ENCODE data around the gene RASD2. TPM values are rescaled to one million over a fixed set of nuclear protein-coding genes. Genes with fewer than 3 reads are reported as not detected.

Gene RASD2
- total RNA-seq, 1 donor from 2014 or later: 0.27 TPM

DNA sequence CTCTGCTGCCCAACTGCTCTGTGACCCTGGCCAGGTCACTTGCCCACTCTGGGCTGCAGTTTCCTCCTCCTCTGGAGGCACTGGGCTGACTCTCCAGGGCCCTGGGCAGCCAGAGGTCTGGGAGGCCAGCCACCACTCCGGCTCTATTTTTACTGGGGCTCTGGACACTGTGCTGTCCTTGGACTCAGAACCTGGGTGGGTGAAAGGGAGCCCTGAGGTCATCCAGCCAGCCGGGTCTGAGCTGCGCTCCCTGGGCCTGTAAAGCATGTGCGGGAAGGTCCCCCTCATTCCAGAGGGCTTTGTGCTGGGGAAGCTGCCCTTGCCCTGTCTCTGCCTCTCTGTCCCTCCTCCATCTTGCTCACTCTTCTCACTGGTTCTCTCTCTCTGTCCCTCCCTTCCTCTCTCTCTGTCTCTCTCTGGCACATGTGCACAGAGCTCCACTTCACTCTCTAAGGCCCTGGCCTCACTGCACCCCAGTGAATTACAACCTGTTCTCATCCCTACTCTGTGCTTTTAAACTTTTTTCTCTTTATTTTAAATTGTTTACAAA, 51.9 kb downstream of the RASD2 start:
- no peak overlapping the region for H3K27ac Mint-ChIP-seq (ENCODE audit: unreplicated experiment)

GRCh38 chr22:35593071-35593890, 52.6 kb downstream of the RASD2 start:
- Mint-ChIP-seq H3K4me3 (ENCODE audit: unreplicated experiment) (no peak overlapping the region), H3K36me3 (ENCODE audit: low read depth) (no peaks in the 10 kb centered on the region), H3K4me1 (ENCODE audit: low read depth) (peaks cover 20% of the 10 kb centered on the region), H3K27ac (ENCODE audit: unreplicated experiment) (no peak overlapping the region), H3K9me3 (ENCODE audit: low read depth) (no peaks in the 10 kb centered on the region), H3K27me3 (ENCODE audit: low read depth) (no peaks in the 10 kb centered on the region)
- DNase-seq (ENCODE audit: low spot score): no peak
- TF ChIP-seq CTCF (IDR thresholded peaks at IDR 0.05): no peak

More for the DNA sequence above, 51.9 kb downstream of the RASD2 start:
- Mint-ChIP-seq H3K4me3 (ENCODE audit: unreplicated experiment) (no peak overlapping the region), H3K9me3 (ENCODE audit: low read depth) (no peaks in the 10 kb centered on the region), H3K4me1 (ENCODE audit: low read depth) (peaks cover 27% of the 10 kb centered on the region), H3K36me3 (ENCODE audit: low read depth) (no peaks in the 10 kb centered on the region), H3K27me3 (ENCODE audit: low read depth) (no peaks in the 10 kb centered on the region)
- no peak for TF ChIP-seq CTCF (IDR thresholded peaks at IDR 0.05)
- no peak for DNase-seq (ENCODE audit: low spot score)

GRCh38 chr22:35593891-35594470, 53.4 kb downstream of the RASD2 start:
- H3K4me3 Mint-ChIP-seq (ENCODE audit: unreplicated experiment): no peak overlapping the region
- H3K36me3 Mint-ChIP-seq (ENCODE audit: low read depth): no peaks in the 10 kb centered on the region
- peaks cover 15% of the 10 kb centered on the region for H3K4me1 Mint-ChIP-seq (ENCODE audit: low read depth)
- peak; percentile 66 for DNase-seq (ENCODE audit: low spot score)
- H3K27ac Mint-ChIP-seq (ENCODE audit: unreplicated experiment): no peak overlapping the region
- no peaks in the 10 kb centered on the region for H3K9me3 Mint-ChIP-seq (ENCODE audit: low read depth)
- no peak for TF ChIP-seq CTCF (IDR thresholded peaks at IDR 0.05)
- no peaks in the 10 kb centered on the region for H3K27me3 Mint-ChIP-seq (ENCODE audit: low read depth)

DNA sequence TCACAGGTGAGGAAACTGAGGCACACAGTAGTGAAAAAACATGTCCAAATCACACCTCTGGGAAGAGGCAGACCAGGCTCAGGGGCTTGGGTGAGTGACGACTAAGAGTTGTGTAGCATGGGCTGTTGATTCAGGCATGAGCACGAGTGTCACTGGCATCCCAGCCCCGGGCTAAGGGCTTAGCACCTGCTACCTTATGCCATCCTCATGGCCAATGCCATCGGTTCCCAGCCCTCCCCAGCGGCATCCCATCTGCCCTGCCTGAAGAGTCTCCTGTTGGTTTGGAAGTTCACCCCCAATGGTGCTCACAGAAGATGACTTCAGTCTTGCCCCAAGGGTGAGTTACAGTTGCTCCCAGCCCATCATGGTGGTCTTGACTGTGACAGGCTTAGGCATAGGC, 54.1 kb downstream of the RASD2 start:
- no peaks in the 10 kb centered on the region for H3K36me3 Mint-ChIP-seq (ENCODE audit: low read depth)
- no peak overlapping the region for H3K27ac Mint-ChIP-seq (ENCODE audit: unreplicated experiment)
- TF ChIP-seq CTCF (IDR thresholded peaks at IDR 0.05): no peak
- no peaks in the 10 kb centered on the region for H3K27me3 Mint-ChIP-seq (ENCODE audit: low read depth)
- no peaks in the 10 kb centered on the region for H3K9me3 Mint-ChIP-seq (ENCODE audit: low read depth)
- H3K4me3 Mint-ChIP-seq (ENCODE audit: unreplicated experiment): no peak overlapping the region
- H3K4me1 Mint-ChIP-seq (ENCODE audit: low read depth): peaks cover 8% of the 10 kb centered on the region
- peak; percentile 81 for DNase-seq (ENCODE audit: low spot score)

GRCh38 chr22:35596821-35597220, 56.2 kb downstream of the RASD2 start:
- Mint-ChIP-seq H3K27me3 (ENCODE audit: low read depth) (no peaks in the 10 kb centered on the region), H3K9me3 (ENCODE audit: low read depth) (no peaks in the 10 kb centered on the region), H3K4me1 (ENCODE audit: low read depth) (peaks cover 5% of the 10 kb centered on the region), H3K27ac (ENCODE audit: unreplicated experiment) (no peak overlapping the region), H3K36me3 (ENCODE audit: low read depth) (no peaks in the 10 kb centered on the region), H3K4me3 (ENCODE audit: unreplicated experiment) (no peak overlapping the region)
- no peak for TF ChIP-seq CTCF (IDR thresholded peaks at IDR 0.05)
- DNase-seq (ENCODE audit: low spot score): peak; percentile 34
